ENCODE measurements around the gene OTUD6A.
"Not testable (repeated sequence)": the region's sequence is repeated elsewhere in the genome, so short reads cannot be mapped to it uniquely, and the experiment has no call there.

OTUD6A gene

GRCh38 chrX:70105229-70105628 lies 43.0 kb downstream of the OTUD6A start:
- no peak overlapping the region for H3K4me3 ChIP-seq (replicated peaks; ENCODE audit: low read depth, low read length)
- DNase-seq (ENCODE audit: extremely low read depth, low read depth) = no peak

GRCh38 chrX:70111436-70112026 lies 49.3 kb downstream of the OTUD6A start:
- not testable (repeated sequence) for DNase-seq (ENCODE audit: extremely low read depth, low read depth); H3K4me3 ChIP-seq (replicated peaks; ENCODE audit: low read depth, low read length)

More at GRCh38 chrX:70105229-70105628, 43.0 kb downstream of the OTUD6A start:
- no peak for TF ChIP-seq CTCF (IDR thresholded peaks at IDR 0.05; ENCODE audit: low read depth, low read length, missing control alignments)

All from HFF-Myc (cell line).